HEK293T (cell line): ENCODE data around the gene TES.

Source experiments
- CTCF ChIA-PET: fragments of 350-600 bp; formaldehyde crosslinking; extraction: SDS; loops from one replicate; lab custom pipeline; 2021; ENCODE audit warnings: antibody characterized with exemption, inconsistent platforms; lab: Yijun Ruan, JAX
- POLR2A ChIA-PET: fragments of 350-600 bp; formaldehyde crosslinking; extraction: SDS; loops from one replicate; lab custom pipeline; 2020; ENCODE audit warnings: antibody characterized with exemption, inconsistent platforms; lab: Yijun Ruan, JAX
- DNase-seq: peaks from one replicate; pipeline ENCODE4 v3.0.0; 2012; ENCODE audit warnings: mixed read lengths; ENCODE audit errors: extremely low spot score
- ARNT ChIP-seq: fragments of 450-650 bp; IDR thresholded peaks from 2 replicates; pipeline ENCODE4 v1.6.1; 2017; ENCODE audit warnings: mild to moderate bottlenecking
- BHLHE40 ChIP-seq: fragments of 450-650 bp; IDR thresholded peaks from 2 replicates; pipeline ENCODE4 v1.6.1; 2016; ENCODE audit warnings: mild to moderate bottlenecking, moderate library complexity, borderline replicate concordance
- CTBP1 ChIP-seq: fragments of 450-650 bp; IDR thresholded peaks from 2 replicates; pipeline ENCODE4 v1.6.1; 2016; ENCODE audit warnings: borderline replicate concordance
- ELF4 ChIP-seq: fragments of 450-650 bp; IDR thresholded peaks from 2 replicates; pipeline ENCODE4 v1.6.1; 2017; ENCODE audit warnings: antibody characterized with exemption
- FOXA1 ChIP-seq: fragments of 450-650 bp; IDR thresholded peaks from 2 replicates; pipeline ENCODE4 v1.6.1; 2016; ENCODE audit warnings: mild to moderate bottlenecking
- FOXK2 ChIP-seq: fragments of 450-650 bp; IDR thresholded peaks from 2 replicates; pipeline ENCODE4 v1.6.1; 2016; ENCODE audit warnings: mild to moderate bottlenecking
- FOXM1 ChIP-seq: fragments of 450-650 bp; IDR thresholded peaks from 2 replicates; pipeline ENCODE4 v1.6.1; 2017; ENCODE audit warnings: mild to moderate bottlenecking, borderline replicate concordance
- HDGF ChIP-seq: fragments of 450-650 bp; IDR thresholded peaks from 2 replicates; pipeline ENCODE4 v1.6.1; 2017; ENCODE audit warnings: antibody characterized with exemption, borderline replicate concordance
- L3MBTL2 ChIP-seq: fragments of 450-650 bp; conservative IDR thresholded peaks from 2 replicates; pipeline ENCODE4 v1.6.1; 2016; ENCODE audit warnings: mild to moderate bottlenecking
- LEF1 ChIP-seq: fragments of 450-650 bp; IDR thresholded peaks from 2 replicates; pipeline ENCODE4 v1.6.1; 2017; ENCODE audit warnings: mild to moderate bottlenecking, borderline replicate concordance
- NFRKB ChIP-seq: fragments of 450-650 bp; IDR thresholded peaks from 2 replicates; pipeline ENCODE4 v1.6.1; 2016; ENCODE audit warnings: mild to moderate bottlenecking, moderate library complexity
- PKNOX1 ChIP-seq: fragments of 450-650 bp; IDR thresholded peaks from 2 replicates; pipeline ENCODE4 v1.6.1; 2016
- SP1 ChIP-seq: fragments of 450-650 bp; IDR thresholded peaks from 2 replicates; pipeline ENCODE4 v1.6.1; 2017
- SUZ12 ChIP-seq: fragments of 450-650 bp; IDR thresholded peaks from 2 replicates; pipeline ENCODE4 v1.6.1; 2016; ENCODE audit warnings: mild to moderate bottlenecking
- TARDBP ChIP-seq: fragments of 450-650 bp; IDR thresholded peaks from 2 replicates; pipeline ENCODE4 v1.6.1; 2016
- ZNF384 ChIP-seq: fragments of 450-650 bp; IDR thresholded peaks from 2 replicates; pipeline ENCODE4 v1.6.1; 2016

The TES gene

DNA sequence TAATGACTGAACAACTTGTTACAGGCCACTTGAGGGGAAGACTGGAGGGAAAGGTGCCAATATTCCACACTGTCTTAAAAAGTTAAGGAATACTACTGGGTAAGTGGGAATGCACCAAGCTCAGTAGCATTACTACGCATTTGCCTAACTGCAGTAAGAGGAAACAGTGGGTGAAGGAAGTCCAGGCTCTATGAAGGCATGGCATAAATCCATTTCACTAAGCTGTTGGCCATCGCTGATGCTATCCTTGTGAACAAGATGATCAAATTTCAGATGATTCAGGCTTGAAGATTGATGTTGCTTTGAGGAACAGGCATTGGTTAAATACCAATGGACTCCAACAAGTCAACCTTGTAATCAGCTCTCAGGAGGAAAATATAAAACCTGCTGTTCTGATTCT, 44.2 kb upstream of the TES start:
- ChIA-PET CTCF (interaction anchor here (0.9 kb wide), 1 partner anchor 14 kb away, joined by 4 read pairs; no protein-coding TSS in a partner anchor), POLR2A (no interaction called here)
- DNase-seq: no peak
- TF ChIP-seq FOXK2 (no peak), SUZ12 (no peak)

- ChIA-PET POLR2A (no interaction called here), CTCF (interaction anchor here (0.9 kb wide), 1 partner anchor 13 kb away, joined by 4 read pairs; no protein-coding TSS in a partner anchor)
- no peak for TF ChIP-seq ARNT
- no peak for TF ChIP-seq PKNOX1
- no peak for TF ChIP-seq ZNF384
- TF ChIP-seq FOXA1: no peak
- no peak for TF ChIP-seq L3MBTL2
- TF ChIP-seq SP1: no peak
- no peak for TF ChIP-seq LEF1
- TF ChIP-seq CTBP1: no peak
- TF ChIP-seq FOXM1: no peak
- peak; percentile 23 for DNase-seq
These were observed 43.2 kb upstream of the TES start for GRCh38 chr7:116167177-116167576.

DNA sequence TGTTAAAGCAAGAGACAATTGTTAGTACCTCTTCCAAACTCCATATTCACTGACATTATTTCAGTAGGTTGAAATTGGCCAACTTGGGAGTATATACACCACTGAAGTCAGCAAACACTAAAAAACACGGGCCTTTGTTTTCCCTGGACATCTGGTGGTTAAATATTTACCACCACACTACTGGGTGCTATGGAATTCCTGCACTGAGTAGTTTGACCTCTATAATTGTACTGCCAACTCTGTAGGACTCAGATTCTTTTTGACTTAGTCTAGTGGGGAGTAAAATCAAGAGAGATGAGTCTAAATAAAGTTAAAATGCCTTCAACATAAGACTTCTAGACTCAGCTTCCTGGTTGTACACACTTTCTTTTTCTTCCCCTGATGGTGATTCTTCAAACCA, 41.3 kb upstream of the TES start:
- CTCF ChIA-PET: no interaction called here
- DNase-seq: no peak
- POLR2A ChIA-PET: no interaction called here
- TF ChIP-seq NFRKB (no peak), TARDBP (no peak), PKNOX1 (no peak), HDGF (no peak), CTBP1 (no peak), ELF4 (no peak), FOXA1 (no peak), ARNT (no peak), SP1 (no peak), BHLHE40 (no peak), FOXM1 (no peak)

GRCh38 chr7:116170180-116170579, 40.2 kb upstream of the TES start:
- CTCF ChIA-PET: interaction anchor here (0.6 to 2.1 kb wide), 2 partner anchors 10 to 214 kb away, joined by 3 to 8 read pairs; no protein-coding TSS in a partner anchor
- no peak for DNase-seq
- TF ChIP-seq BHLHE40 (no peak), PKNOX1 (no peak), TARDBP (no peak), ARNT (no peak), FOXM1 (no peak), NFRKB (no peak), LEF1 (no peak), SP1 (no peak), FOXA1 (no peak), CTBP1 (no peak), FOXK2 (no peak), HDGF (no peak), ZNF384 (no peak), SUZ12 (no peak), L3MBTL2 (no peak), ELF4 (no peak)
- POLR2A ChIA-PET: no interaction called here

GRCh38 chr7:116171094-116171493, 39.2 kb upstream of the TES start:
- CTCF ChIA-PET: interaction anchor here (0.6 to 2.1 kb wide), 4 partner anchors 9 to 635 kb away, joined by 3 to 8 read pairs (median 4); no protein-coding TSS in a partner anchor
- no peak for DNase-seq
- POLR2A ChIA-PET: no interaction called here
- TF ChIP-seq FOXK2: no peak
- TF ChIP-seq BHLHE40: no peak
- no peak for TF ChIP-seq PKNOX1
- TF ChIP-seq FOXA1: no peak
- no peak for TF ChIP-seq LEF1
- no peak for TF ChIP-seq ZNF384
- TF ChIP-seq NFRKB: no peak
- TF ChIP-seq FOXM1: no peak
- no peak for TF ChIP-seq ELF4
- no peak for TF ChIP-seq ARNT
- TF ChIP-seq L3MBTL2: no peak
- TF ChIP-seq TARDBP: no peak
- TF ChIP-seq SP1: no peak

DNA sequence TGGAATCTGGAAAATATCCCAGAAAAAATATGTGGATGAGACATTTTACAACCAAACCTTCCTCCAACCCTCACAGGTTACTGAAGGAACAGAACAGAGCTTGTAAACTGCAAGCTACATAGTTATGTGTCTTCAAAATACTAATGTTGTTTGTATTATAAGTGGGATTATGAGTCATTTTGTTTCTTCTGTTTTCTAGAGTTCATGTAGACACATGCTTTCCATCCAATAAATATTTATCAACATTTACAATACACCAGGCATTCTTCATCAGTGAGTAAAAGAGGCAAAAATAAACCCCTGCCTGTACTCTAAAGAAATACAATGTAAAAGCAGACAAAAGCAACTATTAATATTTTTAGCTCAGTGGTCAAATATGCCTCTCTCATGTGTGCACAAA, 38.0 kb upstream of the TES start:
- POLR2A ChIA-PET: no interaction called here
- TF ChIP-seq SUZ12 (no peak), TARDBP (no peak), CTBP1 (no peak)
- CTCF ChIA-PET: interaction anchor here (0.6 to 1.4 kb wide), 3 partner anchors 12 to 1219 kb away, joined by 3 to 4 read pairs (median 3); no protein-coding TSS in a partner anchor
- no peak for DNase-seq
